Common myeloid progenitor, CD34-positive (primary cell): ENCODE results near the gene FKBP10.
"Not testable (repeated sequence)": the region's sequence is repeated elsewhere in the genome, so short reads cannot be mapped to it uniquely, and the experiment has no call there.

Experiments used
- CTCF ChIA-PET: fragments of 350-600 bp; sonication (Branson Sonifier 250); formaldehyde crosslinking; loops from one replicate; lab custom pipeline; 2021; ENCODE audit warnings: antibody characterized with exemption; lab: Charles Lee
- POLR2A ChIA-PET: fragments of 350-600 bp; sonication (Branson Sonifier 250); formaldehyde crosslinking; loops from one replicate; lab custom pipeline; 2021; ENCODE audit warnings: antibody characterized with exemption; lab: Charles Lee
- DNase-seq, 3 donors: peaks; one replicate each; pipeline versions ENCODE4 v3.0.0 to v3.0.0-alpha.2; 2013
- H3K27ac ChIP-seq, 2 experiments: 1 replicate in 1 of 2; 2 replicates in 1 of 2; pipeline ENCODE4 v1.7.0; 2013; ENCODE audit warnings: inconsistent platforms in 2 of 2, low read length in 2 of 2, mild to moderate bottlenecking in 2 of 2, low read depth in 1 of 2, moderate library complexity in 1 of 2; ENCODE audit not compliant: severe bottlenecking in 2 of 2, insufficient read depth in 1 of 2, poor library complexity in 1 of 2
- H3K27me3 ChIP-seq, 5 experiments: replicated peaks in 2 of 5; 1 replicate in 3 of 5; 2 replicates in 2 of 5; pipeline versions ENCODE4 v1.6.1 to v1.7.0; 2013; ENCODE audit warnings: low read length in 4 of 5, mild to moderate bottlenecking in 2 of 5, moderate library complexity in 2 of 5, inconsistent platforms in 1 of 5; ENCODE audit not compliant: insufficient read depth in 5 of 5, control insufficient read depth in 4 of 5
- H3K36me3 ChIP-seq, 4 experiments: 1 replicate in 2 of 4; 2 replicates in 2 of 4; pipeline versions ENCODE4 v1.6.1 to v1.7.0; 2013; ENCODE audit warnings: low read length in 3 of 4, control low read depth in 1 of 4, mild to moderate bottlenecking in 1 of 4; ENCODE audit not compliant: control insufficient read depth in 4 of 4, insufficient read depth in 4 of 4
- H3K4me1 ChIP-seq, 4 experiments: 1 replicate in 3 of 4; 2 replicates in 1 of 4; pipeline versions ENCODE4 v1.6.1 to v1.7.1; 2013; ENCODE audit warnings: low read length in 3 of 4, mild to moderate bottlenecking in 3 of 4, control low read depth in 1 of 4, inconsistent platforms in 1 of 4, moderate library complexity in 1 of 4; ENCODE audit not compliant: control insufficient read depth in 4 of 4, insufficient read depth in 4 of 4; ENCODE audit errors: control extremely low read depth in 1 of 4
- H3K4me3 ChIP-seq, 7 experiments: 1 replicate in 4 of 7; 2 replicates in 3 of 7; pipeline versions ENCODE4 v1.5.1 to v1.7.0; 2013; ENCODE audit warnings: mild to moderate bottlenecking in 7 of 7, low read length in 6 of 7, moderate library complexity in 6 of 7, inconsistent platforms in 2 of 7, low read depth in 2 of 7, control low read depth in 1 of 7; ENCODE audit not compliant: insufficient read depth in 4 of 7, control insufficient read depth in 1 of 7; ENCODE audit errors: extremely low read depth in 1 of 7
- H3K9me3 ChIP-seq, 5 experiments: 1 replicate in 4 of 5; 2 replicates in 1 of 5; pipeline versions ENCODE4 v1.6.1 to v1.7.1; 2013; ENCODE audit warnings: low read length in 4 of 5, mild to moderate bottlenecking in 2 of 5, inconsistent platforms in 1 of 5, low read depth in 1 of 5, moderate library complexity in 1 of 5; ENCODE audit not compliant: control insufficient read depth in 4 of 5, insufficient read depth in 2 of 5; ENCODE audit errors: control extremely low read depth in 1 of 5
- whole genome bisulfite sequencing: methylation state at CpG from one replicate; pipeline ENCODE4 v1.1.5; 2013; ENCODE audit not compliant: insufficient coverage; 5-methylcytosine and 5-hydroxymethylcytosine counted together

The FKBP10 gene

DNA sequence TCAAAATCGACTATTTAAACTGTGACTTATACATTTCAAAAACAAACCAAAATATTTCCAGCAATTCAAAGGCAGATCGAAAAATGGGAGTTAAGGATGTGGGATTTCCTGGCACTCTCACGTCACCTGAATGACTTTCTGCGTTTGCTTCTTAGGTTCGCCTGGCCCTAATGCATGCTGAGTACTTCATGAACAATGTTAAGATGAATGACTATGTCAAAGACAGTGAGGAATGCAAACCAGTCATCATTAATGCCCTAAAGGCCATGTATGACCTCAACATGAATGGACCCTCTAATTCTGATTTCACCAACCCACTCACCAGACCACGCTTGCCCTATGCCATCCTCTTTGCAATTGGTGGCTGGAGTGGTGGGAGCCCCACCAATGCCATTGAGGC, 32.2 kb downstream of the FKBP10 start:
- Histone ChIP-seq H3K4me3 (no peak overlapping the region), H3K9me3 (no peaks in the 10 kb centered on the region), H3K4me1 (no peaks in the 10 kb centered on the region), H3K36me3 (peaks cover 0 to 4% (median 2%) of the 10 kb centered on the region in 4 experiments), H3K27ac (no peak overlapping the region), H3K27me3 (no peaks in the 10 kb centered on the region)
- no peak for DNase-seq
- CTCF ChIA-PET: interaction anchor here (1.7 kb wide), 1 partner anchor 8 kb away, joined by 3 read pairs; no protein-coding TSS in a partner anchor
- POLR2A ChIA-PET: no interaction called here
- WGBS: 98% methylated on average over 5 of the region's 6 CpGs

DNA sequence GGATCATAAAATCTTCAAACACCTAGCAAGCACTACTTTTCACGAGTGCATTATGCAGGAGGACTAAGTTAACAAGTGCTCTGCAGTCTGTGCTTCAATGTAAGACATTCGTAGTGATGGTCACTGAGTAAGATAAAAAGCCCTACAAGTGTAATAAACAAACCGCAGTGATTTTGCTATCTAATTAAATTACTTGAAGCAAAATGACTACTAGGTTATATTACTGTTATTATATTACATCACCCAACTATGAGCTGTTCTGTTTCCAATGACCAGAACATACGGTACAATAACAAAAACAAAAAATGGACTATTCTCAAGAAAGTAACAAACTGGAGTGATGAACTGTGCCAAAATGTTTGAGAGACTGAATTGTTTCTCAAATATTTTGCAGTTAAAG, 36.0 kb downstream of the FKBP10 start:
- H3K4me3 ChIP-seq: no peak overlapping the region
- H3K27ac ChIP-seq: no peak overlapping the region
- peaks cover 8 to 12% (median 10%) of the 10 kb centered on the region in 4 experiments for H3K36me3 ChIP-seq
- H3K27me3 ChIP-seq: no peaks in the 10 kb centered on the region
- DNase-seq: no peak
- H3K9me3 ChIP-seq: no peaks in the 10 kb centered on the region
- WGBS: 100% methylated on average over 1 of the region's 4 CpGs
- POLR2A ChIA-PET: no interaction called here
- no peaks in the 10 kb centered on the region for H3K4me1 ChIP-seq
- CTCF ChIA-PET: interaction anchor here (1.7 kb wide), 2 partner anchors 11 to 40 kb away, joined by 3 read pairs; no protein-coding TSS in a partner anchor

GRCh38 chr17:41849251-41849990, 36.6 kb downstream of the FKBP10 start:
- Histone ChIP-seq H3K27ac (no peak overlapping the region), H3K9me3 (no peaks in the 10 kb centered on the region), H3K4me3 (no peak overlapping the region), H3K36me3 (peaks cover 13 to 19% (median 14%) of the 10 kb centered on the region in 4 experiments), H3K27me3 (no peaks in the 10 kb centered on the region), H3K4me1 (no peaks in the 10 kb centered on the region)
- 90% methylated on average over 1 of the region's 4 CpGs for WGBS
- ChIA-PET POLR2A (no interaction called here), CTCF (interaction anchor here (1.7 kb wide), 1 partner anchor 41 kb away, joined by 3 read pairs; no protein-coding TSS in a partner anchor)
- DNase-seq: no peak

- not testable (repeated sequence) for H3K27me3 ChIP-seq, H3K4me1 ChIP-seq, H3K27ac ChIP-seq, H3K4me3 ChIP-seq, DNase-seq, H3K9me3 ChIP-seq
- over 99% methylated on average over 8 of the region's 14 CpGs for WGBS
- ChIA-PET POLR2A (interaction anchor here (0.8 kb wide), 1 partner anchor 62 kb away, joined by 3 read pairs; no protein-coding TSS in a partner anchor), CTCF (interaction anchor here (0.6 to 1.7 kb wide), 4 partner anchors 9 to 330 kb away, joined by 3 to 4 read pairs (median 3); partner anchors contain the start of gene KLHL10)
- H3K36me3 ChIP-seq: peaks cover 19 to 24% (median 20%) of the 10 kb centered on the region in 4 experiments
These were observed 38.6 kb downstream of the FKBP10 start for GRCh38 chr17:41851382-41851781.

DNA sequence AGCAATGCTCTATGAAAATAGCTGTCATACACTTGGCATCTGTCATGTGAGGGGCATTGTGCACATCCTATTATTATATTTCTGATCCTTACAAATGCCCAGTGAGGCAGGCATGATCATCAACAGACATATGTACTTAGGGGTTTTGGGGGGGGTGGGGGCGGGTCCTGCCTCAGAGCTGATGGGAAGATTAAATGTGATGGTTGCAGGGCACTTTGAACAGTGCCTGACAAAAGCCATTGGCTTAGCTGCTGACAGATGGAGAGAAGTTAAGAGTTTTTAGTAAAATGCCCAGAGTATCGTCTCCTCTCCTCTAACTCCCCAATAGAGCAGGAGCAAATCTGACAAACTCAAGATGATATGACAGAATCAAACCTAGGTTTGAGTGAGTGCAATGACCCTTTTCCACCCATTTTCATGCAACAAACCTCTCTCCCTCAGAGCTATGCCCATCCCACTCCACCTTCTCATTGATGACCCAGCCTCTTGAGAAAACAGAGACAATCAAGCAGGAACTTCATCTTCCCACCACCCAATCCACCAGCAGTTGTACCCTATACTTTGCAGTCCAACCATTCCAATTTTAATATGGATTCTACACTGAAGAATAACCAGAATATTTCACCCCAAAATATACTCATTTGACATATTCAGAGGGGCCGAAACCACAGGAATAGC, 47.6 kb downstream of the FKBP10 start:
- no peaks in the 10 kb centered on the region for H3K36me3 ChIP-seq
- H3K4me1 ChIP-seq: peaks cover 5 to 22% (median 18%) of the 10 kb centered on the region in 4 experiments
- ChIA-PET CTCF (interaction anchor here (0.6 to 1.2 kb wide), 2 partner anchors 9 to 13 kb away, joined by 3 read pairs; no protein-coding TSS in a partner anchor), POLR2A (no interaction called here)
- no peak for DNase-seq
- WGBS: 100% methylated on average over 2 of the region's 3 CpGs
- no peaks in the 10 kb centered on the region for H3K9me3 ChIP-seq
- no peak overlapping the region for H3K27ac ChIP-seq
- no peak overlapping the region for H3K4me3 ChIP-seq
- H3K27me3 ChIP-seq: no peaks in the 10 kb centered on the region

- Histone ChIP-seq H3K36me3 (peaks cover 2 to 16% (median 9%) of the 10 kb centered on the region in 4 experiments), H3K4me1 (peaks cover 5 to 24% (median 20%) of the 10 kb centered on the region in 4 experiments), H3K27ac (no peak overlapping the region), H3K4me3 (peak overlapping the region in 5 of 7 experiments; percentile 81 to 97 (median 95)), H3K27me3 (no peaks in the 10 kb centered on the region), H3K9me3 (no peaks in the 10 kb centered on the region)
- 83% methylated on average over 14 of the region's 18 CpGs for WGBS
- DNase-seq: peak in 2 of 3 donors; percentile 42 to 52
- ChIA-PET POLR2A (interaction anchor here (0.6 kb wide), 1 partner anchor 24 kb away, joined by 3 read pairs; no protein-coding TSS in a partner anchor), CTCF (interaction anchor here (0.8 to 0.9 kb wide), 2 partner anchors 29 to 136 kb away, joined by 3 read pairs; no protein-coding TSS in a partner anchor)
These were observed 50.5 kb downstream of the FKBP10 start for GRCh38 chr17:41863074-41863848.
